NT2/D1 (cell line): ENCODE results near the gene KAT6B.

ENCODE experiments used
- DNase-seq: peaks from one replicate; pipeline ENCODE4 v3.0.0-alpha.2; 2011; ENCODE audit warnings: low read depth, low spot score
- H3K27me3 ChIP-seq: 2 replicates; pipeline ENCODE4 v1.6.0; 2011; ENCODE audit warnings: mild to moderate bottlenecking; ENCODE audit not compliant: insufficient read length, insufficient read depth
- H3K36me3 ChIP-seq: 2 replicates; pipeline ENCODE4 v1.6.1; 2011; ENCODE audit warnings: mild to moderate bottlenecking, low read length, mixed read lengths; ENCODE audit not compliant: insufficient read depth, insufficient read length
- H3K4me1 ChIP-seq: 2 replicates; pipeline ENCODE4 v1.5.1; 2011; ENCODE audit not compliant: insufficient read depth, insufficient read length
- H3K4me3 ChIP-seq: 2 replicates; pipeline ENCODE4 v1.5.1; 2011; ENCODE audit warnings: low read depth; ENCODE audit not compliant: insufficient read length
- H3K9ac ChIP-seq: 2 replicates; pipeline ENCODE4 v1.6.0; 2011; ENCODE audit warnings: low read depth; ENCODE audit not compliant: insufficient read length
- H3K9me3 ChIP-seq: 2 replicates; pipeline ENCODE4 v1.5.1; 2011; ENCODE audit warnings: mild to moderate bottlenecking, low read length; ENCODE audit not compliant: insufficient read depth
- SUZ12 ChIP-seq: IDR thresholded peaks from 2 replicates; pipeline ENCODE4 v1.6.1; 2011; ENCODE audit not compliant: insufficient read length, insufficient read depth; ENCODE audit errors: extremely low read depth
- YY1 ChIP-seq: IDR thresholded peaks from 2 replicates; pipeline ENCODE4 v1.6.1; 2011; ENCODE audit not compliant: insufficient read length, insufficient read depth
- ZNF274 ChIP-seq: IDR thresholded peaks from 2 replicates; pipeline ENCODE4 v1.6.1; 2011; ENCODE audit warnings: mild to moderate bottlenecking, low read depth, low read length

The KAT6B gene

GRCh38 chr10:74956555-74957111, 130.2 kb downstream of the KAT6B start:
- no peak overlapping the region for H3K4me3 ChIP-seq
- no peak for DNase-seq
- H3K4me1 ChIP-seq = no peaks in the 10 kb centered on the region
- TF ChIP-seq ZNF274 = no peak
- TF ChIP-seq SUZ12 = no peak
- TF ChIP-seq YY1 = no peak
- H3K36me3 ChIP-seq = no peaks in the 10 kb centered on the region
- H3K27me3 ChIP-seq = no peaks in the 10 kb centered on the region
- no peaks in the 10 kb centered on the region for H3K9me3 ChIP-seq
- no peak overlapping the region for H3K9ac ChIP-seq

- no peak for TF ChIP-seq YY1
- no peak for TF ChIP-seq ZNF274
- TF ChIP-seq SUZ12 = no peak
- no peaks in the 10 kb centered on the region for H3K27me3 ChIP-seq
- no peaks in the 10 kb centered on the region for H3K9me3 ChIP-seq
- H3K4me3 ChIP-seq = no peak overlapping the region
- H3K36me3 ChIP-seq = no peaks in the 10 kb centered on the region
- DNase-seq = no peak
- H3K4me1 ChIP-seq = no peaks in the 10 kb centered on the region
- H3K9ac ChIP-seq = no peak overlapping the region
Measured at GRCh38 chr10:74957285-74957961, 131.0 kb downstream of the KAT6B start.

- Histone ChIP-seq H3K9ac (no peak overlapping the region), H3K9me3 (no peaks in the 10 kb centered on the region), H3K4me3 (no peak overlapping the region), H3K36me3 (no peaks in the 10 kb centered on the region), H3K4me1 (no peaks in the 10 kb centered on the region), H3K27me3 (no peaks in the 10 kb centered on the region)
- TF ChIP-seq SUZ12 (no peak), YY1 (no peak), ZNF274 (no peak)
- no peak for DNase-seq
Measured at GRCh38 chr10:74958316-74958715, 131.9 kb downstream of the KAT6B start.

GRCh38 chr10:74960670-74961069, 134.3 kb downstream of the KAT6B start:
- Histone ChIP-seq H3K36me3 (no peaks in the 10 kb centered on the region), H3K4me3 (no peak overlapping the region), H3K4me1 (no peaks in the 10 kb centered on the region), H3K27me3 (no peaks in the 10 kb centered on the region), H3K9ac (no peak overlapping the region), H3K9me3 (no peaks in the 10 kb centered on the region)
- no peak for DNase-seq
- no peak for TF ChIP-seq SUZ12
- TF ChIP-seq YY1 = no peak
- no peak for TF ChIP-seq ZNF274

GRCh38 chr10:74962517-74962916, 136.1 kb downstream of the KAT6B start:
- H3K9ac ChIP-seq = no peak overlapping the region
- TF ChIP-seq YY1 (no peak), ZNF274 (no peak), SUZ12 (no peak)
- no peak for DNase-seq
- H3K4me1 ChIP-seq = no peaks in the 10 kb centered on the region
- no peaks in the 10 kb centered on the region for H3K9me3 ChIP-seq
- H3K27me3 ChIP-seq = no peaks in the 10 kb centered on the region
- no peak overlapping the region for H3K4me3 ChIP-seq
- H3K36me3 ChIP-seq = no peaks in the 10 kb centered on the region

- no peak for DNase-seq
- no peak for TF ChIP-seq YY1
- H3K27me3 ChIP-seq = no peaks in the 10 kb centered on the region
- no peaks in the 10 kb centered on the region for H3K4me1 ChIP-seq
- H3K36me3 ChIP-seq = no peaks in the 10 kb centered on the region
- H3K4me3 ChIP-seq = no peak overlapping the region
- no peaks in the 10 kb centered on the region for H3K9me3 ChIP-seq
- H3K9ac ChIP-seq = no peak overlapping the region
Measured at GRCh38 chr10:74963549-74963948, 137.1 kb downstream of the KAT6B start.

- Histone ChIP-seq H3K4me1 (no peaks in the 10 kb centered on the region), H3K9me3 (no peaks in the 10 kb centered on the region), H3K27me3 (no peaks in the 10 kb centered on the region), H3K36me3 (no peaks in the 10 kb centered on the region), H3K4me3 (no peak overlapping the region), H3K9ac (no peak overlapping the region)
- TF ChIP-seq ZNF274 (no peak), YY1 (no peak), SUZ12 (no peak)
- no peak for DNase-seq
Measured at GRCh38 chr10:74967911-74968666, 141.7 kb downstream of the KAT6B start.
